H9 (cell line): ENCODE data around the gene ALG12. TPM values are rescaled to one million over a fixed set of nuclear protein-coding genes. Genes with fewer than 3 reads are reported as not detected.

Experiments used
- DNase-seq: peaks from one replicate; pipeline ENCODE4 v3.0.0-alpha.2; 2017
- H2AFZ ChIP-seq: one replicate; pipeline ENCODE4 v1.6.1; 2013; ENCODE audit warnings: mild to moderate bottlenecking, low read length, control low read depth, moderate library complexity
- H2AK5ac ChIP-seq: 2 replicates; pipeline ENCODE4 v1.6.1; 2013; ENCODE audit warnings: low read length, control low read depth, mixed read lengths; ENCODE audit not compliant: insufficient read length
- H2BK120ac ChIP-seq: one replicate; pipeline ENCODE4 v1.6.1; 2013; ENCODE audit warnings: low read depth, mild to moderate bottlenecking, low read length, control low read depth, inconsistent platforms; ENCODE audit not compliant: poor library complexity, severe bottlenecking
- H2BK12ac ChIP-seq: 2 replicates; pipeline ENCODE4 v1.6.1; 2013; ENCODE audit warnings: low read length, control low read depth, mixed read lengths, low read depth; ENCODE audit not compliant: insufficient read length
- H2BK15ac ChIP-seq: 2 replicates; pipeline ENCODE4 v1.6.1; 2013; ENCODE audit warnings: low read depth, low read length, control low read depth
- H2BK20ac ChIP-seq: one replicate; pipeline ENCODE4 v1.6.1; 2013; ENCODE audit warnings: low read depth, mild to moderate bottlenecking, low read length, control low read depth, inconsistent platforms; ENCODE audit not compliant: poor library complexity, severe bottlenecking
- H2BK5ac ChIP-seq: 2 replicates; pipeline ENCODE4 v1.6.1; 2013; ENCODE audit warnings: low read length, control low read depth, mixed read lengths; ENCODE audit not compliant: insufficient read length
- H3K14ac ChIP-seq: 2 replicates; pipeline ENCODE4 v1.6.1; 2013; ENCODE audit warnings: low read length, control low read depth; ENCODE audit not compliant: insufficient read depth
- H3K18ac ChIP-seq: 2 replicates; pipeline ENCODE4 v1.6.1; 2013; ENCODE audit warnings: low read depth, mild to moderate bottlenecking, mixed read lengths, low read length, control low read depth; ENCODE audit not compliant: insufficient read length
- H3K23ac ChIP-seq: 2 replicates; pipeline ENCODE4 v1.6.1; 2013; ENCODE audit warnings: low read length, control low read depth, mixed read lengths, low read depth; ENCODE audit not compliant: insufficient read length
- H3K23me2 ChIP-seq: 2 replicates; pipeline ENCODE4 v1.6.1; 2013; ENCODE audit warnings: low read depth, mild to moderate bottlenecking, mixed read lengths, low read length, control low read depth; ENCODE audit not compliant: insufficient read length, poor library complexity, severe bottlenecking
- H3K27ac ChIP-seq: 2 replicates; pipeline ENCODE4 v1.5.1; 2013; ENCODE audit warnings: low read length, control low read depth, mixed read lengths, low read depth; ENCODE audit not compliant: insufficient read length
- H3K27me3 ChIP-seq: 2 replicates; pipeline ENCODE4 v1.6.1; 2013; ENCODE audit warnings: low read length, control low read depth, inconsistent platforms; ENCODE audit not compliant: insufficient read depth
- H3K4ac ChIP-seq: 2 replicates; pipeline ENCODE4 v1.6.1; 2013; ENCODE audit warnings: low read depth, mild to moderate bottlenecking, control low read depth, inconsistent platforms, low read length, moderate library complexity
- H3K4me1 ChIP-seq: 2 replicates; pipeline ENCODE4 v1.6.1; 2013; ENCODE audit warnings: low read length, control low read depth, inconsistent platforms; ENCODE audit not compliant: insufficient read depth
- H3K4me2 ChIP-seq: 2 replicates; pipeline ENCODE4 v1.6.1; 2013; ENCODE audit warnings: low read length, control low read depth, mixed read lengths; ENCODE audit not compliant: insufficient read length, insufficient read depth
- H3K56ac ChIP-seq: 2 replicates; pipeline ENCODE4 v1.6.1; 2013; ENCODE audit warnings: low read depth, mild to moderate bottlenecking, mixed read lengths, low read length, control low read depth; ENCODE audit not compliant: insufficient read length
- H3K79me1 ChIP-seq: 2 replicates; pipeline ENCODE4 v1.6.1; 2013; ENCODE audit warnings: low read depth, mild to moderate bottlenecking, moderate library complexity, low read length, control low read depth, inconsistent platforms; ENCODE audit not compliant: insufficient read depth, poor library complexity, severe bottlenecking
- H3K79me2 ChIP-seq: 2 replicates; pipeline ENCODE4 v1.6.1; 2013; ENCODE audit warnings: low read length, control low read depth, inconsistent platforms; ENCODE audit not compliant: insufficient read depth
- H3K9ac ChIP-seq: 2 replicates; pipeline ENCODE4 v1.6.1; 2013; ENCODE audit warnings: low read length, control low read depth, mixed read lengths; ENCODE audit not compliant: insufficient read length; ENCODE audit errors: extremely low read depth
- H3K9me3 ChIP-seq: one replicate; pipeline ENCODE4 v1.6.1; 2013; ENCODE audit warnings: low read depth, low read length, inconsistent platforms; ENCODE audit not compliant: control insufficient read depth
- H3T11ph ChIP-seq: one replicate; pipeline ENCODE4 v1.6.1; 2013; ENCODE audit warnings: mild to moderate bottlenecking, low read length, control low read depth, inconsistent platforms
- H4K20me1 ChIP-seq: one replicate; pipeline ENCODE4 v1.6.1; 2013; ENCODE audit not compliant: control insufficient read depth, insufficient read length, insufficient read depth
- H4K5ac ChIP-seq: 2 replicates; pipeline ENCODE4 v1.6.1; 2013; ENCODE audit warnings: low read depth, mild to moderate bottlenecking, mixed read lengths, low read length, control low read depth; ENCODE audit not compliant: insufficient read length
- H4K8ac ChIP-seq: replicated peaks from 2 replicates; pipeline ENCODE4 v1.6.1; 2013; ENCODE audit warnings: low read length, control low read depth, mixed read lengths, low read depth; ENCODE audit not compliant: insufficient read length
- H4K91ac ChIP-seq: 2 replicates; pipeline ENCODE4 v1.6.1; 2013; ENCODE audit warnings: low read depth, mild to moderate bottlenecking, moderate library complexity, mixed read lengths, low read length, control low read depth; ENCODE audit not compliant: insufficient read length
- H3K27ac Mint-ChIP-seq, 3 experiments: 2 replicates in 2 of 3; 3 replicates in 1 of 3; pipeline ENCODE4 v1.8.0; 2020 to 2021; ENCODE audit warnings: mixed read lengths in 3 of 3, mild to moderate bottlenecking in 1 of 3, moderate library complexity in 1 of 3
- H3K27me3 Mint-ChIP-seq: 2 replicates; pipeline ENCODE4 v1.8.0; 2021; ENCODE audit warnings: low read depth, mild to moderate bottlenecking, moderate library complexity, mixed read lengths
- H3K36me3 Mint-ChIP-seq, 3 experiments: 2 replicates in 2 of 3; 3 replicates in 1 of 3; pipeline ENCODE4 v1.8.0; 2020 to 2021; ENCODE audit warnings: low read depth in 3 of 3, mixed read lengths in 3 of 3; ENCODE audit not compliant: insufficient read depth in 1 of 3
- H3K4me1 Mint-ChIP-seq, 2 experiments: 2 replicates each; pipeline ENCODE4 v1.8.0; 2020; ENCODE audit warnings: mixed read lengths in 2 of 2
- H3K4me3 Mint-ChIP-seq, 2 experiments: 2 replicates in 1 of 2; 3 replicates in 1 of 2; pipeline ENCODE4 v1.8.0; 2020 to 2021; ENCODE audit warnings: mild to moderate bottlenecking in 2 of 2, mixed read lengths in 2 of 2, moderate library complexity in 1 of 2
- H3K9me3 Mint-ChIP-seq, 2 experiments: 2 replicates in 1 of 2; 3 replicates in 1 of 2; pipeline ENCODE4 v1.8.0; 2020; ENCODE audit warnings: mild to moderate bottlenecking in 2 of 2, mixed read lengths in 2 of 2, moderate library complexity in 1 of 2
- CTCF ChIP-seq: fragments of 200-600 bp; sonication (generic); conservative IDR thresholded peaks from 3 replicates; pipeline ENCODE4 v1.8.0; 2021; ENCODE audit warnings: antibody characterized with exemption, mild to moderate bottlenecking
- WGBS: extraction: QIAGEN DNeasy Blood & Tissue Kit; methylation state at CpG from one replicate; pipeline ENCODE4 v1.1.7; 2013; ENCODE audit warnings: missing lambda C conversion rate, low lambda C conversion rate, mixed read lengths; ENCODE audit not compliant: insufficient read length; ENCODE audit errors: extremely low coverage; 5-methylcytosine and 5-hydroxymethylcytosine counted together
- total RNA-seq: library from RNA; stranded (reverse); gene quantifications from 2 replicates; pipeline ENCODE4 v1.2.1, GENCODE V29; 2021

ALG12 gene
- total RNA-seq, 1 experiment from 2014 or later = 19.2 TPM

GRCh38 chr22:49957826-49958365 is 39.7 kb upstream of the ALG12 start:
- no peak overlapping the region for H4K8ac ChIP-seq
- no peaks in the 10 kb centered on the region for H3K9me3 ChIP-seq
- no peak overlapping the region for H3K27ac Mint-ChIP-seq
- H4K91ac ChIP-seq = no peak overlapping the region
- H2BK5ac ChIP-seq = no peak overlapping the region
- H3K79me2 ChIP-seq = peaks cover 2% of the 10 kb centered on the region; the same call in 1 of the 2 replicates
- no peak overlapping the region for H3K9ac ChIP-seq
- no peak overlapping the region for H2AFZ ChIP-seq
- no peak overlapping the region for H2BK12ac ChIP-seq
- no peaks in the 10 kb centered on the region for H3K79me1 ChIP-seq
- H2BK15ac ChIP-seq = no peak overlapping the region
- H3K23ac ChIP-seq = no peak overlapping the region
- no peaks in the 10 kb centered on the region for H3K4me1 ChIP-seq
- DNase-seq = no peak
- no peak overlapping the region for H3K4ac ChIP-seq
- peaks cover 0 to 6% of the 10 kb centered on the region in 2 experiments; a peak in 2 of 4 replicates for H3K4me1 Mint-ChIP-seq
- H2BK20ac ChIP-seq = no peak overlapping the region
- H3K56ac ChIP-seq = no peak overlapping the region
- no peak overlapping the region for H3K18ac ChIP-seq
- no CpG with 5 or more reads among the region's 12 CpGs for WGBS
- no peak overlapping the region for H2AK5ac ChIP-seq
- TF ChIP-seq CTCF = no peak
- no peaks in the 10 kb centered on the region for H3K23me2 ChIP-seq
- H3K36me3 Mint-ChIP-seq = peaks cover 0 to 4% (median 2%) of the 10 kb centered on the region in 3 experiments; a peak in 5 of 7 replicates
- H3K4me3 Mint-ChIP-seq = peak overlapping the region in 1 of 2 experiments; percentile 66; a peak in 3 of 5 replicates
- H3T11ph ChIP-seq = no peak overlapping the region
- no peak overlapping the region; the same call in 1 of the 2 replicates for H3K14ac ChIP-seq
- no peak overlapping the region for H3K4me2 ChIP-seq
- peaks cover 4% of the 10 kb centered on the region for H3K27me3 Mint-ChIP-seq
- H3K27me3 ChIP-seq = no peaks in the 10 kb centered on the region
- no peak overlapping the region for H4K5ac ChIP-seq
- H4K20me1 ChIP-seq = no peaks in the 10 kb centered on the region
- H3K27ac ChIP-seq = no peak overlapping the region
- H3K9me3 Mint-ChIP-seq = no peaks in the 10 kb centered on the region
- H2BK120ac ChIP-seq = no peak overlapping the region
